Measurements from ENCODE around the gene C2CD4A. TPM values are rescaled to one million over a fixed set of nuclear protein-coding genes. Genes with fewer than 3 reads are reported as not detected.

C2CD4A gene, protein sequence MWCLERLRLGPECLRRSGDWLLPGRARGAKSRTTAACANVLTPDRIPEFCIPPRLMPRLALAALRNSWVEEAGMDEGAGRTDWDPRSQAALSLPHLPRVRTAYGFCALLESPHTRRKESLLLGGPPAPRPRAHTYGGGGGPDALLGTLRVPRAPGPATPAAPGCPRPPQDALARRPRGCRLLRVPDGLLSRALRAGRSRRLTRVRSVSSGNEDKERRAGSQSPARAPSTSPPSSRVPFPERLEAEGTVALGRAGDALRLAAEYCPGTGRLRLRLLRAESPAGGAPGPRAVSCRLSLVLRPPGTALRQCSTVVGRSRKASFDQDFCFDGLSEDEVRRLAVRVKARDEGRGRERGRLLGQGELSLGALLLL
- total RNA-seq = 0.98 and 1.2 TPM in 2 replicates

GRCh38 chr15:62066663-62067447 is at the start of gene C2CD4A:
C2CD4A (plus strand) TSS chr15:62066977; CDS start chr15:62067614, 637 bp downstream.

DNA sequence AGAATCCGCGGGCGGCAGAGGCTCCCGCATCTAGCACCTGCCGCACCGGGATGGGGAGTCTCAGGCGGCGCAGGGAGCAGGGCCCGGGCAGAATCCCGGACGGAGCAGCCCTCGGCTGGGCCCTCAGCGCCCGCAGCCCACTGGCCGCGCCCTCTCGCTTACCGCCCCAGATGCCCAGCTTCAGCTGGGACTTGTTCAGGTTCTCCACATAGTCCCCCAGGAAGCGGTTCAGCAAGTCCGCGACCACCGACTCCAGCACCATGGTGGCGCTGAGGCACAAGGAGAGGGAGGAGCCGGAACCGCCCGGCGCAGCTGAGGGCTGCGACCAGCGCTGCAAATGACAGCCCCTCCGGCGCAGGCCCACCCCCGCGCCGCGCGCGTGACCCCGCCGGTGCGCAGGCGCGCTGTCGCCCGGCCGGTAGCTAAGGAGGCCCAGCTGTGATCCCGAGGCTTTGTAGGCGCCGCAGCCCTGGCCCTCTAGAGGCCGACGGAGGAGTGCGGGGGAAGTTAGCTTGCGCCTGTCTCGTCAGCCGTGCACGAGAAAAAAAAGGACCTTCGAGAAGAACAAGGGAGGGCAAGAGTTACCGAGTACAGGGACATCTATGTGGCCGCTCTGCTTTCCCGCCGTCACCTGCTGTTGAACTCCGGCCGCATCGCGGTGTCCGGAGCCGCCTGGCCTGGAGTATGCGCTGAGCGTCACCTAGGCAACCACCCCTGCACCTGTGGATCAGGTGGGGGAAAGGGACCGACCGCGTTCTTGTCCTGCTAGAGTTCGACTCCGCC is 6.5 kb upstream of the C2CD4A start, which contains the start of gene VPS13C:
TSS of gene VPS13C (minus strand) at position 335 of the 783 bp plus-strand sequence. CDS start at position 262, 73 bp downstream.

Other genes starting within 250 kb of the C2CD4A start
- 107 and 118 TPM in 2 replicates for gene VPS13C, start 6.5 kb upstream of the C2CD4A start, total RNA-seq
- 37.4 and 58.1 TPM in 2 replicates for gene C2CD4B, start 98.3 kb downstream of the C2CD4A start, total RNA-seq